Neural cell (in vitro differentiated cells): ENCODE measurements around the gene ANKRD6. TPM values are rescaled to one million over a fixed set of nuclear protein-coding genes. Genes with fewer than 3 reads are reported as not detected.

Experiments used
- H2AFZ ChIP-seq: fragments of 200-600, 300-800 bp; sonication (generic), shearing (Covaris generic); 2 replicates; pipeline ENCODE4 v1.6.0; 2014; ENCODE audit warnings: low read depth, mild to moderate bottlenecking, antibody characterized with exemption, low read length, moderate library complexity
- H3F3A ChIP-seq: fragments of 200-600 bp; shearing (Covaris generic); 2 replicates; pipeline ENCODE4 v1.6.1; 2016; ENCODE audit warnings: mild to moderate bottlenecking, moderate library complexity, mixed read lengths, antibody characterized with exemption, low read length; ENCODE audit not compliant: insufficient read depth, poor library complexity, severe bottlenecking
- H3K27ac ChIP-seq: fragments of 200-600, 300-800 bp; sonication (generic), shearing (Covaris generic); 2 replicates; pipeline ENCODE4 v1.5.1; 2014; ENCODE audit warnings: mild to moderate bottlenecking, low read length, moderate library complexity
- H3K27me3 ChIP-seq: fragments of 300-800, 200-600 bp; sonication (generic), shearing (Covaris generic); 2 replicates; pipeline ENCODE4 v1.6.0; 2014; ENCODE audit warnings: mild to moderate bottlenecking, low read depth, low read length, moderate library complexity; ENCODE audit not compliant: insufficient read depth
- H3K36me3 ChIP-seq: fragments of 300-800, 200-600 bp; sonication (generic), shearing (Covaris generic); 2 replicates; pipeline ENCODE4 v1.5.1; 2014; ENCODE audit warnings: mild to moderate bottlenecking, antibody characterized with exemption, low read length, moderate library complexity; ENCODE audit not compliant: insufficient read depth
- H3K4me2 ChIP-seq: fragments of 300-800, 200-600 bp; sonication (generic), shearing (Covaris generic); 2 replicates; pipeline ENCODE4 v1.6.0; 2014; ENCODE audit warnings: mild to moderate bottlenecking, low read length
- H3K4me3 ChIP-seq: fragments of 300-800, 200-600 bp; sonication (generic), shearing (Covaris generic); 2 replicates; pipeline ENCODE4 v1.5.1; 2014; ENCODE audit warnings: mild to moderate bottlenecking, low read length, moderate library complexity
- H3K79me2 ChIP-seq: fragments of 200-600 bp; shearing (Covaris generic); replicated peaks from 2 replicates; pipeline ENCODE4 v1.6.0; 2014; ENCODE audit warnings: mild to moderate bottlenecking, low read length, moderate library complexity; ENCODE audit not compliant: insufficient read depth
- H3K9ac ChIP-seq: fragments of 300-800, 200-600 bp; sonication (generic), shearing (Covaris generic); 2 replicates; pipeline ENCODE4 v1.6.1; 2016; ENCODE audit warnings: mild to moderate bottlenecking, low read length, mixed read lengths
- H3K9me2 ChIP-seq: fragments of 200-600 bp; shearing (Covaris generic); 2 replicates; pipeline ENCODE4 v1.6.1; 2016; ENCODE audit warnings: mild to moderate bottlenecking, low read length, mixed read lengths; ENCODE audit not compliant: insufficient read depth
- H3K9me3 ChIP-seq: fragments of 200-600, 300-800 bp; sonication (generic), shearing (Covaris generic); 2 replicates; pipeline ENCODE4 v1.6.1; 2016; ENCODE audit warnings: mild to moderate bottlenecking, mixed run types, low read length, moderate library complexity, mixed read lengths
- H4K20me1 ChIP-seq: fragments of 200-600 bp; shearing (Covaris generic); 2 replicates; pipeline ENCODE4 v1.6.1; 2016; ENCODE audit warnings: mild to moderate bottlenecking, mixed run types; ENCODE audit not compliant: insufficient read depth
- CTCF ChIP-seq: fragments of 450-650 bp; IDR thresholded peaks from 2 replicates; pipeline ENCODE4 v1.5.1; 2014; ENCODE audit warnings: antibody characterized with exemption, mild to moderate bottlenecking, moderate library complexity; ENCODE audit not compliant: poor library complexity, severe bottlenecking
- EP300 ChIP-seq: fragments of 450-650 bp; conservative IDR thresholded peaks from 2 replicates; pipeline ENCODE4 v1.6.1; 2014; ENCODE audit warnings: antibody characterized with exemption, mild to moderate bottlenecking, moderate library complexity; ENCODE audit not compliant: poor library complexity, severe bottlenecking
- EZH2 ChIP-seq: fragments of 200-600, 300-800 bp; shearing (Covaris generic), sonication (generic); IDR thresholded peaks from 2 replicates; pipeline ENCODE4 v1.6.1; 2014; ENCODE audit warnings: antibody characterized with exemption, low read length, borderline replicate concordance, mild to moderate bottlenecking; ENCODE audit not compliant: insufficient read depth, poor library complexity, severe bottlenecking
- MXI1 ChIP-seq: fragments of 450-650 bp; conservative IDR thresholded peaks from 2 replicates; pipeline ENCODE4 v1.6.1; 2014; ENCODE audit warnings: antibody characterized with exemption, mild to moderate bottlenecking; ENCODE audit not compliant: poor library complexity, severe bottlenecking
- POLR2AphosphoS5 ChIP-seq: IDR thresholded peaks from 2 replicates; pipeline ENCODE4 v1.6.1; 2012
- RAD21 ChIP-seq: fragments of 450-650 bp; conservative IDR thresholded peaks from 2 replicates; pipeline ENCODE4 v1.6.1; 2014; ENCODE audit warnings: antibody characterized with exemption, mild to moderate bottlenecking, moderate library complexity
- REST ChIP-seq: IDR thresholded peaks from 2 replicates; pipeline ENCODE4 v1.6.1; 2012; ENCODE audit warnings: borderline replicate concordance
- SMC3 ChIP-seq: fragments of 450-650 bp; conservative IDR thresholded peaks from 2 replicates; pipeline ENCODE4 v1.6.1; 2014; ENCODE audit warnings: antibody characterized with exemption, mild to moderate bottlenecking, moderate library complexity; ENCODE audit not compliant: poor library complexity
- TAF1 ChIP-seq: IDR thresholded peaks from 2 replicates; pipeline ENCODE4 v1.6.1; 2012; ENCODE audit warnings: low read depth
- polyA plus RNA-seq: library from polyadenylated mRNA; depleted of rRNA; stranded (reverse); fragments of >200 nt; gene quantifications from 2 replicates; pipeline ENCODE4 v1.2.3, GENCODE V29; 2014

ANKRD6 gene
- polyA plus RNA-seq, 1 donor from 2014 or later = 43.5 TPM

GRCh38 chr6:89660981-89661380 lies 228.0 kb downstream of the ANKRD6 start:
- no peaks in the 10 kb centered on the region for H3K36me3 ChIP-seq
- no peak overlapping the region for H3K9ac ChIP-seq
- H3K9me2 ChIP-seq = no peaks in the 10 kb centered on the region
- no peak overlapping the region for H3K4me2 ChIP-seq
- H3F3A ChIP-seq = no peaks in the 10 kb centered on the region
- no peak overlapping the region for H3K27ac ChIP-seq
- H2AFZ ChIP-seq = no peak overlapping the region
- H3K4me3 ChIP-seq = no peak overlapping the region
- TF ChIP-seq REST (no peak), MXI1 (no peak), POLR2AphosphoS5 (no peak), RAD21 (no peak), EP300 (no peak), TAF1 (no peak), EZH2 (no peak), CTCF (no peak)
- H3K27me3 ChIP-seq = no peaks in the 10 kb centered on the region
- H4K20me1 ChIP-seq = no peaks in the 10 kb centered on the region
- H3K9me3 ChIP-seq = no peaks in the 10 kb centered on the region
- no peaks in the 10 kb centered on the region for H3K79me2 ChIP-seq

GRCh38 chr6:89661559-89661958 lies 228.6 kb downstream of the ANKRD6 start:
- Histone ChIP-seq H3F3A (no peaks in the 10 kb centered on the region), H3K9me3 (no peaks in the 10 kb centered on the region), H4K20me1 (no peaks in the 10 kb centered on the region), H3K4me2 (no peak overlapping the region), H3K9ac (no peak overlapping the region), H3K9me2 (no peaks in the 10 kb centered on the region), H3K36me3 (no peaks in the 10 kb centered on the region), H2AFZ (no peak overlapping the region), H3K27ac (no peak overlapping the region), H3K4me3 (no peak overlapping the region), H3K27me3 (no peaks in the 10 kb centered on the region), H3K79me2 (no peaks in the 10 kb centered on the region)
- TF ChIP-seq REST (no peak), TAF1 (no peak), SMC3 (no peak), EZH2 (no peak), POLR2AphosphoS5 (no peak), EP300 (no peak), CTCF (no peak), MXI1 (no peak), RAD21 (no peak)
